ENCODE results near the gene EHMT2.
A peak's percentile ranks its signal among the peaks of the same experiment; 100 is the strongest.

EHMT2 gene

GRCh38 chr6:31837369-31838113 is 60.0 kb downstream of the EHMT2 start:
- DNase-seq, result no peak

- no peak for DNase-seq
Measured at GRCh38 chr6:31836474-31837368, 60.8 kb downstream of the EHMT2 start.

- no peak for DNase-seq
Measured at GRCh38 chr6:31836047-31836473, 61.4 kb downstream of the EHMT2 start.

GRCh38 chr6:31834367-31835250 is 62.9 kb downstream of the EHMT2 start:
- DNase-seq, result peak; percentile 51 to 86 (median 67)

GRCh38 chr6:31831350-31832215 is 65.9 kb downstream of the EHMT2 start:
- no peak for DNase-seq

GRCh38 chr6:31830886-31831335 is 66.6 kb downstream of the EHMT2 start:
- no peak for DNase-seq
